OCI-LY1 (cell line): ENCODE results near the gene MEAK7.

Experiments
- H2AFZ ChIP-seq: fragments of 200-600 bp; sonication (generic), shearing (Covaris generic); 2 replicates; pipeline ENCODE4 v1.6.0; 2014; ENCODE audit warnings: antibody characterized with exemption, mild to moderate bottlenecking, low read length
- H3F3A ChIP-seq: fragments of 200-600 bp; sonication (generic), shearing (Covaris generic); 2 replicates; pipeline ENCODE4 v1.6.0; 2014; ENCODE audit warnings: mild to moderate bottlenecking, antibody characterized with exemption, low read length, moderate library complexity; ENCODE audit not compliant: insufficient read depth
- H3K27ac ChIP-seq: fragments of 200-600 bp; sonication (generic); 2 replicates; pipeline ENCODE4 v1.5.1; 2014; ENCODE audit warnings: low read length, mixed run types, mild to moderate bottlenecking, low read depth; ENCODE audit not compliant: poor library complexity, severe bottlenecking
- H3K27me3 ChIP-seq: fragments of 200-600 bp; sonication (generic); 2 replicates; pipeline ENCODE4 v1.6.0; 2014; ENCODE audit warnings: antibody characterized with exemption, mild to moderate bottlenecking, low read length, moderate library complexity; ENCODE audit not compliant: insufficient read depth
- H3K36me3 ChIP-seq: fragments of 200-600 bp; sonication (generic); 2 replicates; pipeline ENCODE4 v1.6.1; 2014; ENCODE audit warnings: mild to moderate bottlenecking, antibody characterized with exemption, low read length, moderate library complexity, mixed read lengths; ENCODE audit not compliant: insufficient read depth
- H3K4me1 ChIP-seq: fragments of 200-600 bp; sonication (generic); 2 replicates; pipeline ENCODE4 v1.5.1; 2014; ENCODE audit warnings: mild to moderate bottlenecking, low read length, moderate library complexity; ENCODE audit not compliant: insufficient read depth, severe bottlenecking
- H3K4me2 ChIP-seq: fragments of 200-600 bp; sonication (generic), shearing (Covaris generic); 2 replicates; pipeline ENCODE4 v1.6.1; 2014; ENCODE audit warnings: low read length
- H3K4me3 ChIP-seq: fragments of 200-600 bp; sonication (generic); 2 replicates; pipeline ENCODE4 v1.5.1; 2014; ENCODE audit warnings: low read length, low read depth, mild to moderate bottlenecking, mixed read lengths; ENCODE audit not compliant: poor library complexity, severe bottlenecking
- H3K79me2 ChIP-seq: fragments of 200-600 bp; shearing (Covaris generic); 2 replicates; pipeline ENCODE4 v1.6.1; 2016; ENCODE audit warnings: mixed run types, low read length, mixed read lengths; ENCODE audit not compliant: insufficient read depth
- H3K9ac ChIP-seq: fragments of 200-600 bp; sonication (generic), shearing (Covaris generic); 2 replicates; pipeline ENCODE4 v1.6.1; 2014; ENCODE audit warnings: mild to moderate bottlenecking, low read length, mixed read lengths
- H3K9me2 ChIP-seq: fragments of 200-600 bp; sonication (generic), shearing (Covaris generic); 2 replicates; pipeline ENCODE4 v1.6.1; 2014; ENCODE audit warnings: low read depth, mild to moderate bottlenecking, low read length, mixed read lengths
- H3K9me3 ChIP-seq: fragments of 200-600 bp; shearing (Covaris generic); 2 replicates; pipeline ENCODE4 v1.6.1; 2014; ENCODE audit warnings: low read length, mixed read lengths
- H4K20me1 ChIP-seq: fragments of 200-600 bp; sonication (generic), shearing (Covaris generic); 2 replicates; pipeline ENCODE4 v1.6.0; 2016; ENCODE audit warnings: mild to moderate bottlenecking, low read length; ENCODE audit not compliant: insufficient read depth
- EZH2 ChIP-seq: fragments of 200-600 bp; sonication (generic), shearing (Covaris generic); IDR thresholded peaks from 2 replicates; pipeline ENCODE4 v1.8.0; 2017; ENCODE audit warnings: borderline replicate concordance, mixed run types, mild to moderate bottlenecking, antibody characterized with exemption, low read length, moderate library complexity, mixed read lengths
- TF ChIP-seq, protein P1 (sequence below): fragments of 200-600 bp; sonication (generic), shearing (Covaris generic); IDR thresholded peaks from 2 replicates; pipeline ENCODE4 v1.5.1; 2017; ENCODE audit warnings: mild to moderate bottlenecking, antibody characterized with exemption, low read length, moderate library complexity, mixed read lengths

Gene MEAK7

GRCh38 chr16:84479716-84480450 is 24.6 kb downstream of the MEAK7 start:
- Histone ChIP-seq H2AFZ (no peak overlapping the region), H3K4me2 (no peak overlapping the region)
- TF ChIP-seq EZH2, result no peak
- TF ChIP-seq, protein P1, sequence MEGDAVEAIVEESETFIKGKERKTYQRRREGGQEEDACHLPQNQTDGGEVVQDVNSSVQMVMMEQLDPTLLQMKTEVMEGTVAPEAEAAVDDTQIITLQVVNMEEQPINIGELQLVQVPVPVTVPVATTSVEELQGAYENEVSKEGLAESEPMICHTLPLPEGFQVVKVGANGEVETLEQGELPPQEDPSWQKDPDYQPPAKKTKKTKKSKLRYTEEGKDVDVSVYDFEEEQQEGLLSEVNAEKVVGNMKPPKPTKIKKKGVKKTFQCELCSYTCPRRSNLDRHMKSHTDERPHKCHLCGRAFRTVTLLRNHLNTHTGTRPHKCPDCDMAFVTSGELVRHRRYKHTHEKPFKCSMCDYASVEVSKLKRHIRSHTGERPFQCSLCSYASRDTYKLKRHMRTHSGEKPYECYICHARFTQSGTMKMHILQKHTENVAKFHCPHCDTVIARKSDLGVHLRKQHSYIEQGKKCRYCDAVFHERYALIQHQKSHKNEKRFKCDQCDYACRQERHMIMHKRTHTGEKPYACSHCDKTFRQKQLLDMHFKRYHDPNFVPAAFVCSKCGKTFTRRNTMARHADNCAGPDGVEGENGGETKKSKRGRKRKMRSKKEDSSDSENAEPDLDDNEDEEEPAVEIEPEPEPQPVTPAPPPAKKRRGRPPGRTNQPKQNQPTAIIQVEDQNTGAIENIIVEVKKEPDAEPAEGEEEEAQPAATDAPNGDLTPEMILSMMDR, result no peak

DNA sequence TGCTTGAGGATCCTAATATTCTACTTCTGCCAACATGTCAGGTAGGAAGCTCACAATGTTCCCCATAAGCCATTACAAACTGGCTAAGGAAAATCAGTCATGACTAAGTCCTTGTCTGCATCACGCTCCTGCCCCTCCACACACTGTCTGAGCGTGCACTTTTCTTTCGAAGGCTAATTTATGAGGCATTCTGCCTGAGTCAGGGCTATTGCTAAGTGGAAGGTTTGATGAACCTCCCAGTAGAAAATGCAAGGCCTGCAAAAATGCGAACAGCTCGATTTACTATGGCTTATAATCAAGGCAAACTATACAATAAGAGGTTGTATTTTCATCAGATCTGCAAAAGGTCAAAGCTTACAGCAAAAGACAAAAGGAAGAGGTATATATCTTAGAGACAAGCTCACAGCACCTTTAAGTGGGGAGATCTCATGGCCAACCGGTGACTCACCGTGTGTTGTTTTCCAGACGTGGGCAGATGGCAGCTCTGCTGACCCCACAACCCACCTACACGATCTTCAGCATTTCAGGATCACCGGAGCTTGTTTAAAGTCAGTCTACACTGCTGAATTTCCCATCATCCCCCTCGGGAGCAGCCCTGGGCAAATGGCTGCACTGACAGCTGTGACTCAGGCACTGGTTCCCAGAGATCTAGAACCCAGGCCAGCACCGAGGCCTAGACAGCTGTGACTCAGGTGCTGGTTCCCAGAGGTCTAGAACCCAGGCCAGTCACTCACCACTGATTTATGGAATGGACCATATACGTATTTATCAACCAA is 26.1 kb downstream of the MEAK7 start:
- Histone ChIP-seq H4K20me1 (no peaks in the 10 kb centered on the region), H3K9me2 (no peaks in the 10 kb centered on the region), H3F3A (no peaks in the 10 kb centered on the region), H3K79me2 (no peaks in the 10 kb centered on the region), H3K4me1 (no peaks in the 10 kb centered on the region), H3K4me3 (no peak overlapping the region), H3K27ac (no peak overlapping the region), H2AFZ (no peak overlapping the region), H3K4me2 (no peak overlapping the region), H3K9me3 (no peaks in the 10 kb centered on the region), H3K9ac (no peak overlapping the region), H3K27me3 (no peaks in the 10 kb centered on the region), H3K36me3 (no peaks in the 10 kb centered on the region)
- TF ChIP-seq EZH2, result no peak
- TF ChIP-seq, protein P1, result no peak

More at GRCh38 chr16:84479716-84480450, 24.6 kb downstream of the MEAK7 start:
- Histone ChIP-seq H3K36me3 (no peaks in the 10 kb centered on the region), H3K4me1 (no peaks in the 10 kb centered on the region), H4K20me1 (no peaks in the 10 kb centered on the region), H3K4me3 (no peak overlapping the region), H3K27me3 (no peaks in the 10 kb centered on the region), H3K79me2 (no peaks in the 10 kb centered on the region), H3K27ac (no peak overlapping the region), H3K9ac (no peak overlapping the region), H3K9me3 (no peaks in the 10 kb centered on the region), H3F3A (no peaks in the 10 kb centered on the region), H3K9me2 (no peaks in the 10 kb centered on the region)

DNA sequence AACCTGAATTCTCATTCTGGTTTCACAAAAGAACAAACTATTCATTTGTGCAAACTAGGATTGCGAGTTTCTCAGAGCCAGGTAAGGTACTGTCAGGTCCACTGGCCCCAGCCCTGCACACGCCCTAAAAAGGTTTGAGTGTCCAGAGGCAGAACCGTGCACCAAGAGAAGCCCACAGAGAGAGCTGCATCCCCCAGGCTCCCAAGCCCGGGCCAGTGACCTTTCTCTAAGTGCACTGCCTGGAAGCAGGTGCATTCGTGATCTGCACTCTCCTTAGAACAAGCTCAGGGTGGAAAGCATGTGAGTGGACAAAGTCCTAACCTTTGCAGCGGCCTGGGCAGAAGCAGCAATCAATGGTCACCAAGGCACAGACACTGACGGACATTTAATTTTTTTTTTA is 26.8 kb downstream of the MEAK7 start:
- no peaks in the 10 kb centered on the region for H3F3A ChIP-seq
- no peak overlapping the region for H3K4me2 ChIP-seq
- no peaks in the 10 kb centered on the region for H3K4me1 ChIP-seq
- no peak overlapping the region for H3K27ac ChIP-seq
- no peaks in the 10 kb centered on the region for H3K27me3 ChIP-seq
- no peaks in the 10 kb centered on the region for H3K36me3 ChIP-seq
- no peak overlapping the region for H2AFZ ChIP-seq
- H4K20me1 ChIP-seq, result no peaks in the 10 kb centered on the region
- no peak overlapping the region for H3K9ac ChIP-seq
- no peak for TF ChIP-seq EZH2
- TF ChIP-seq, protein P1, result no peak
- no peaks in the 10 kb centered on the region for H3K9me2 ChIP-seq
- 0 out of 2 replicates have a peak, but pooled peaks cover 2% of the 10 kb centered on the region for H3K9me3 ChIP-seq
- H3K79me2 ChIP-seq, result no peaks in the 10 kb centered on the region
- H3K4me3 ChIP-seq, result no peak overlapping the region
